C1 segment of cervical spinal cord (tissue), 14 donors: Measurements from ENCODE around the gene RGS6.

Experiments
- DNase-seq, 14 donors: peaks; one replicate each; lab custom pipeline; 2025; lab: John Stamatoyannopoulos, UW

RGS6 gene

GRCh38 chr14:72498646-72499045, 566.4 kb downstream of the RGS6 start:
- no peak for DNase-seq

DNA sequence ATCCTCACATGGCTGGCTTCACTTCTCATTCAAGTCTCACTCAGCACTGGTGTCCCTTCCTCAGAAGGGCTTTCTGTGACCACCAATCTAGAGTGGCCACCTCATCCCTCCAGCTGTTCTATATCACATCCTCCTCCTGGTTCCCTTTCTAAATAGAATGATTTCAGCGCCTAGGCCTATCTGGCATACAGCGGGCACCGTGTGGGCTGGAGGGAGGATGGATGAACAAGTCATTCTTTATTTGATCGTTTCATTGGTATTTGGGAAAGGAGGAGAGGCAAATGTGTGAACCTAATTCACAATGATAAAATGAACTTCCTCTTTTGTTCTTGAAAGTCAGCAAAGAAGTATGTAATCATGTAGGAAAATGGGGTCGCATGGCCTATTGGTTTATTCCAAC, 567.5 kb downstream of the RGS6 start:
- no peak for DNase-seq

GRCh38 chr14:72500234-72500838, 568.1 kb downstream of the RGS6 start:
- peak in 1 of 14 donors; percentile 3 for DNase-seq

- DNase-seq: no peak
These were observed 569.2 kb downstream of the RGS6 start for GRCh38 chr14:72501439-72501838.

- DNase-seq: no peak
These were observed 571.0 kb downstream of the RGS6 start for GRCh38 chr14:72503271-72503670.

DNA sequence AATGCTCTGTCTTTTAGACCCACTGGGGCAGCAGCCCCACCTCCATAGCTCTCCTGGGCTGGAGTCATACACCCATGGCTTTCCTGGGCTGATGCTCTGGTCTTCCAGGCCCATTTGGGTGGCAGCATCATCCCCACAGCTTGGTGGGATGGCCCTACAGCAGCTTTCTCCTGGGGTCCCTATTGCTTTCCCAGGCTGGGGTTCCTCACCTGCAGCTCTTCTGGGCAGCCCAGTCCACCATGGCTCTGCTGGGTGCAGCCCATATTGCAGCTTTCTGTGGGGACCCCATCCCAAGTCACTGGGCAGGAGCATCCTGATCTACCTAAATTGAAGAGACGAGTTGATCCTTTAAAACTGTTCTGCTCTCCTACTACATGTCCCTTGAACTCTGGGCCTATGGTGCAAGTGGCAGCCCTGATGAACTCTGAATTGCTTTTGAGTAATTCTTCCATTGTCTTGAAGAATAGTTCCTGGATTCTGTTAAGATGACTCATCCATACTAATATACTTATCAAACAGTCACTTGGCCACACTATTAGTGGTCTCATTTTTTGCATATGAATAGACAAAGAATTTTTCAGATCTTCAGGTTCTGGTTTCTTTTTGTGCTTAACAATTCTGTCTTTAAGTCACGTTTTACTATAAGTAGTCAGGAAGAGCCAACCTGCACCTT, 571.6 kb downstream of the RGS6 start:
- no peak for DNase-seq

DNA sequence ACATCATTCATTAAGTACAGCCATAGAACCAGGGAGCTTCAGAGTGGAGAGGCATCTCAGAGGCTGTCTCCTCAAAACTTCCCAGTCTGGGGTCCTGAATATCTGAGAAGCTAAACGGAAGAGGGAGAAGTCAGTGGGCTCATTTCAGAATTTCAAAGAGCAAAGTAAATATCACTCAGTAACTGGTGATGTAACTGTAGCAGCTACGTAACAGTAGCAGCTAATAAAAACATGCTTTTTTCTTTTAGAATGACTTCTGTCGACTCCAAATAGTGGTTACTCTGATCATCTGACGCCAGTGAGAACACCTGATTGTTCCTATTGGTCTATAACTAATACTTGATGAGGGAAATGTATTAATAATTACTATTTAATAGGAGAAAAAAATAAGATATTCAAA, 578.3 kb downstream of the RGS6 start:
- DNase-seq: no peak

- DNase-seq: peak in 1 of 14 donors; percentile 26
These were observed 580.1 kb downstream of the RGS6 start for GRCh38 chr14:72512281-72512680.

GRCh38 chr14:72512925-72513324, 580.7 kb downstream of the RGS6 start:
- peak in 1 of 14 donors; percentile 39 for DNase-seq

- DNase-seq: peak in 1 of 14 donors; percentile 12
These were observed 581.1 kb downstream of the RGS6 start for GRCh38 chr14:72513346-72513745.

GRCh38 chr14:72513965-72514659, 581.9 kb downstream of the RGS6 start:
- DNase-seq: peak in 1 of 14 donors; percentile 58

DNA sequence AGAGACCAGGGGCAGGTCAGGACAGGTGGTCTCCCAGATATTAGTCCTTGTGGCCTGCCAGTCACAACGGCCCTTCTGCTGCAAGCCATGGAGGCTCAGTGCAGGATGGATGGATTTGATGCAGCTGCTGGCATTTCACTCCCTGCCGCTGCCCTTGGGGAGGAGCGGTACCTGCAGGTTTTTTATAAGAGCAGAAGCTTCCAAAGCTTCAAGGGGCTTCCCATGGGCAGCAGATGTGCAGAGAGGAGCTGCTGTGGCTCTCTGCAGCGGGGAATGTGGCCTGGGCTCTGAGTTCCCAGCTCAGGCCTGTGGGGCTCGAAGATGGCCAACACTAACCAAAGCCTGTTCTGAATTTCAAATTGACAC, 582.4 kb downstream of the RGS6 start:
- DNase-seq: no peak

DNA sequence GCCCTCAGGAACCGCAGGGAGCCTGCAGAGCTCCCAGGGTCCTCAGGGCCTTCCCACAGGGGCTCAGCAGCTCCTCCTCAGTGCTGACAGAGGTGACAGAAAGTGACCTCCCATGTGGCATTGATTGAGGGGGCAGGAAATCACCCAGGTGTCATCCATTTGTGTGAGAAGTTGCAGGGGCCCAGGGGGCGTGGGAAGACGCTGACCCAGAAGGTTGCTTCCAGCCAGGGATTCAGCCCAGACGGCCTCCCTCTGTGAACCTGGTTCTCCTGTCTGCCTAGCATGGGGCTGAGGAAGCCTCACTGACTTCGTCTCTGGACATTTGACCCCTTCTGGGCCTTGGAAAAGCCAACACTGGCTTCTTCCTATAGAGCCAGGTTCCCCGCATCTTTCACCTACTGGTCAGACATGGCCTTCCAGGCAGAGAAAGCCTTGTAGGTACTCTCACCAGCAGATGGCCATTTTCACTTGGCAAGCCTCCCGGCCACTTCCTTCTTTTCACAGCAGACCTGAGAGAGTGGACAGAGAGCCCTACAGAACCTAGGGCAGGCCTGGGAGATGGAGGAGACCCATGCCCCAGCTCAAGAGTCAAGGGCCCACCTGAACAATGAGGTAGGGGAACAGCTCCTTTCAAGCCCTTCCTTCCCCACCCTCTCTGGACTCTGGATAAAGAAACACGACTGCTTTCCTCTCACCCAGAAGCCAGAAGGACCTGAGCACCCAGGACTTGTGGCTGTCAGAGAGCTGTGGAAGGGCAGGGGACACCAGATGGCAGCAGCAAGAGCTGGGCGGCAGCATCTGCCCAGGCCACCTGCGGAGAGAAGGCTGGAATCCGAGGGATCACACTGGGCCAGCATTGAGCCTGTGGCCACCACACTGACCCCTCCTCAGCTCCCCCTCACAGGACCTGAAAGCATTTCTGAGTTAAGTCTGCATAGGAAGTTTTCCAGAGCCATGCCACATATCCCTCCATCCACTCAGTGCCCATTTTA, 583.8 kb downstream of the RGS6 start:
- peak in 3 of 14 donors; percentile 18 to 89 (median 33) for DNase-seq

DNA sequence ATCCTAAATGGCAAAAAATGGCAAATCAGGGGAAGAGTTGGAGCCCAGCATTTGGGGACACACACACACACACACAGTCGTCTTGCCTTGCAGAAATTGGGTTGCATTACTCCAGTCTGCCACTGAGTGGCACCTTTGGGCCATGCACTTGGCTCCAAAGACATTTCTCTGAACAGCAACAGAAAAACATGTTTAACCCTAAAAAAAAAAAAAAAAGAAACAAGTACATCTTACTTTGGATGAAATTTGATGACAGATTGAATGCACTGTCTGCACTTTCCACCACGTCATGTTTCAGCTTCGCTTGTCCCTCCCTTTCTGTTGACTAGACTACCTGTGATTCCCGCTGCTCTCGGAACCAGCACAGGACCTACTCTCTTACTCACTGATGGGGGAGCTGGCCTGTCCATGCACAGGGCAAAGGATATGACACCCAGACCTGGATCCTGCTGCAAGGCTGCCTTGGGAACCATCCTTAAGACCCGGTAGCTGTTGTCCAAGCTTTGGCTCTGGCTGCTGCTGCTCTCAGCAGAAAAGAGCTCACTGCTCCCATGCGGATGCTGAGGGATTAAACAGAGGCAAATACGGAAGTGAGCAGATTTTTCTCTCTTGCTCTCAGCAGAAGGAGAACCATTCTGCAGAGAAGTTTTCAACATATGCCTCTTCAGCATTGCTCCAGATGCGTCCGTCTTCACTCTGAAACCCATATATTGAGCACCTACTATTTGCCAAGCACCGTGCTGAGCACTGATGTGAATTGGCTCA, 584.9 kb downstream of the RGS6 start:
- peak in 10 of 14 donors; percentile 13 to 90 (median 46) for DNase-seq

GRCh38 chr14:72517736-72518135, 585.5 kb downstream of the RGS6 start:
- no peak for DNase-seq

- DNase-seq: no peak
These were observed 586.7 kb downstream of the RGS6 start for GRCh38 chr14:72518809-72519377.

- no peak for DNase-seq
These were observed 587.3 kb downstream of the RGS6 start for GRCh38 chr14:72519543-72519942.

GRCh38 chr14:72521045-72521444, 588.8 kb downstream of the RGS6 start:
- no peak for DNase-seq

- DNase-seq: no peak
These were observed 589.9 kb downstream of the RGS6 start for GRCh38 chr14:72521968-72522741.

GRCh38 chr14:72522847-72523246, 590.6 kb downstream of the RGS6 start:
- no peak for DNase-seq
